Adipose tissue (tissue), 3 donors: ENCODE results near the gene TAS1R1. TPM values are rescaled to one million over a fixed set of nuclear protein-coding genes. Genes with fewer than 3 reads are reported as not detected.

Source experiments
- H3K27ac ChIP-seq: one replicate; pipeline ENCODE4 v1.5.1; 2013; ENCODE audit warnings: low read depth, low read length
- WGBS, 3 donors: extraction: QIAGEN DNeasy Blood & Tissue Kit; methylation state at CpG; one replicate each; pipeline ENCODE4 v1.1.7; 2013; 5-methylcytosine and 5-hydroxymethylcytosine counted together
- polyA plus RNA-seq, 3 donors: library from polyadenylated mRNA; stranded (reverse); fragments of 200-250 nt; gene quantifications; one replicate each; pipeline ENCODE4 v1.2.3, GENCODE V29; 2013
- donor health status: healthy with polysubstance abuse.
- donor health status: Bipolar disorder and iron deficiency.
- donor health status: healthy.

TAS1R1 gene
- polyA plus RNA-seq, 3 donors, result 0.12 TPM; not detected in 2

GRCh38 chr1:6596886-6597776 lies 42.0 kb downstream of the TAS1R1 start:
- H3K27ac ChIP-seq, result no peak overlapping the region

DNA sequence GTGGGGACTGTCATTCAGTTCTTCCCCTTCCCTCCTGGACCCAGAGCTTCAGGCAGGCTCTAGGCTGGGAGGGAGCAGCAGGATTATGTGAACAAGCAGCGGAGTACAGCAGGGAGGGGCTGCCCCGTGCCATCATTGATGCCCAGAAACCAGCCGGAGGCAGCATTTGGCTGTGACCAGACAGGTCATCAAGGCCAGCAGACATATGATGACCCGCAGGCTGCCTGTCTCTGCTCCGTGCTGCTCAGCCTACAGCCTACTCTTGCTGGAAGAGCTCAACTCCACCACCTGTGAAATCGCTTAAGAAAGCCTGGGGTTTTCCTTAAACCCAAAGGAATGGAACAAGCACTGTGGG lies 42.6 kb downstream of the TAS1R1 start:
- H3K27ac ChIP-seq, result no peak overlapping the region
- WGBS, 3 donors, result 78 to 95% (median 91%) methylated on average over 6 of the region's 6 CpGs

More at GRCh38 chr1:6596886-6597776, 42.0 kb downstream of the TAS1R1 start:
- WGBS, 3 donors, result 73 to 85% (median 79%) methylated on average over 15 of the region's 15 CpGs

DNA sequence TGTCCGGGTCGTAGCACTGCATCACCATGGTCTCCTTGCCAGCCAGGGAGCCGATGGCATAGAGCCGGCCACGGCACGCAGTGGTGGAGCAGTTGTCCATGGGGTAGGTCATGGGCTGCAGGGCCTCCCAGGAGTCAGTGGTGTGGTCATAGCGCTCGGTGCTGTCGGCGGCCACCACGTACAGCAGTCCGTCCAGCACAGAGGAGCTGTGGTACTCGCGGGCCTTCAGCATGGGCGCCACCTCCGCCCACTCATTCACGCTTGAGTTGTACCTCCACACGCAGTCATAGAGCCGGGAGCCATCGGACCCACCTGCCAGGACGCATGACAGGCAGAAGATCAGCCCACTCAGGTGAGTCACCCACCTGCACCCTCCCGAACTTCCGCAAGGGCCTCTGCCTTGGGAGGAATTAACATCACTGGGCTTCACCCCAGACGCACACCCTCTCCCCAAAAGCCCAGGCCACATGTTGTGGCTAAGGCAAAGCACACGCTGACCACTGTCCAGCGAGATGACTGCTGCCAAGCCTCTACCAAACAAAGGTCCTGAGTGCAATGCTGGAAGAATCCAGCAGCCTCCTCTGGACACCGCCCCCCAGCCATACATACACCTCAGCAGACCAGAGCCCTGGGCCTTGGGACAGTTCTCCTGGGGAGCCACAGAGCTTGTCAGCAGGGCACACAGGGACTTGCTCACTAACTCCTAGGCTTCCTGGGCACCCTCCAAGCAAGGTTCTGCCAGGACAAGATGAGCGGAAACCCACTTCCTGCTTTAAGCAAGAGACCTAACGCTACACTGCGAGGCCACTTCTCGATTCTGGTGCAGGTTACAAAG lies 44.3 kb downstream of the TAS1R1 start:
- no peak overlapping the region for H3K27ac ChIP-seq
- WGBS, 3 donors, result 62 to 72% (median 70%) methylated on average over 31 of the region's 31 CpGs

GRCh38 chr1:6599991-6600390 lies 44.9 kb downstream of the TAS1R1 start:
- WGBS, 3 donors, result 40 to 56% (median 50%) methylated on average over 8 of the region's 8 CpGs
- peak overlapping the region; percentile 5 for H3K27ac ChIP-seq

- peak overlapping the region; percentile 5 for H3K27ac ChIP-seq
- 12 to 15% (median 12%) methylated on average over 10 of the region's 10 CpGs for WGBS, 3 donors
Observed at GRCh38 chr1:6600410-6601048, 45.4 kb downstream of the TAS1R1 start.

- H3K27ac ChIP-seq, result peak overlapping the region; percentile 81
- 0 to 1% (median 1%) methylated on average over 38 to 40 of the region's 40 CpGs for WGBS, 3 donors
Observed at GRCh38 chr1:6601049-6601922, 46.2 kb downstream of the TAS1R1 start.

DNA sequence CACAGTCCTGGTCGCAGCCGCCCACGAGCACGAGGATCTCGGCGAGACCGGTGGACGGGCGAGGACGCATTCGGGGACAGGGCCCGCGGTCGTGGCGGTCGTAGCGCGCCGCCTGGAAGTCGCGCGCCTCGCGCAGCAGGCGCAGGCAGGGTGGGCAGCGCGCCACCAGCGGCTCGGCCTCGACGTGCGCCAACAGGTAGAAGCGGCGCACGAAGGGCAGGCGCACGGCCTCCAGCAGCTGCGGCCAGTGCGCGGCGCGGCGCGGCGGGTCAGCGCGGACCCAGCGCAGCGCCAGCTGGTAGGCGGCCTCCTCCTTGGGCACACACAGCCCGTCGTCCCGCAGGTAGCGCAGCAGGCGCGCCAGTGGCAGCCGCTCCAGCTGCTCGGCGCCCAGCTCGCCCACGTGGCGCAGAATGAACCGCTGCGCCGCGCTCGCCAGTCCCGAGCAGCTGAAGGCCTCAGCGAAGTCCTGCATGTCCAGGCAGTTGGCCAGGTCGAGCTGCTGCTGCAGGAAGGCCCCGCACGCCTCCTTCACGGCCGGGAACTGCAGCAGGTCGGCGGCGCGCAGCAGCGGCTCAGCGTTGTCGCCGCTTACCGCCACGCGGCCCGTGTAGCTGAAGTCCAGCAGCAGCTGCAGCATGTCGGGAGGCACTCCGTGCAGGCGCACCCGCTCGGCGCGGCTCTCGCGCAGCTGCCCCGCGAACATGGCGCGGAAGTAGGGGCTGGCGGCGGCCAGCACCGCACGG lies 47.0 kb downstream of the TAS1R1 start:
- 0 to 1% (median 0%) methylated on average over 94 to 103 of the region's 103 CpGs for WGBS, 3 donors
- H3K27ac ChIP-seq, result peak overlapping the region; percentile 84

- WGBS, 3 donors, result 0 to 1% (median 0%) methylated on average over 43 to 83 of the region's 84 CpGs
- peak within 1 kb of the TSS; percentile 95 for H3K27ac ChIP-seq
Observed at GRCh38 chr1:6602669-6603237, 47.6 kb downstream of the TAS1R1 start, which contains the start of gene KLHL21. Gene KLHL21, minus strand, starts transcription at chr1:6602869. Its CDS starts 52 bp downstream, at chr1:6602817.

DNA sequence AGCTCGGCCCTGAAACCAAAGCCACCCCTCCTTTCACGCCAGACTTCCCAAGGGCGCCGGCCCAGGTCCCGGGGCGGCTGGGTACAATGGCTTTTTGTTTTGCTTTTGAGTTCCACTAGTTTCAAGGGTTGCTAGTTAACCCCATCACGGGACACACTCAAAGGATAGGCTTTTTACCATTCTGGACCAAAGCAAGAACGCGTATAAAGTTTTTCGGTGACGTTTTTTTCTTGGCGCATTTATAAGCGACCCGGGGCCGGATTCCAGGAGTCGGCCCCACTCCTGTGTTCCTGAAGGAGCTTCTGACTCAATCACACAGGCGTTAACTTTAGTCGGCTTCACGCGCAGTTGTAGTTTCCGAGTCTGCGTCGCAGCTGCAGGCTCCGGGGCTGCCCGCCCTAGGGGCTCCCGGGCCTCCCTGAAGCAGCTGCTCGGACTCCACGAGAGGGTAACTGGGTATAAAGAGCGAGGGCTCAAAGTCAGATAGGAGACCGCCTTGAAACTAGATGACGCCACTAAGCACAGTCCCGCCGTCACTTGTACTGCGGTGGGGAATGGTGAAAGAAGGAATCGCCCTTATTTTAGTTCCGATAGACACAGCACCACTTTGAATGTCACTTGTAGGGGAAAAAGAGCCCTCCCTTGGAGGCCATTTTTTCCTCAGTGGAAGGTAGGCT lies 48.3 kb downstream of the TAS1R1 start:
- peak overlapping the region; percentile 95 for H3K27ac ChIP-seq
- 1% methylated on average over 35 to 36 of the region's 36 CpGs for WGBS, 3 donors

DNA sequence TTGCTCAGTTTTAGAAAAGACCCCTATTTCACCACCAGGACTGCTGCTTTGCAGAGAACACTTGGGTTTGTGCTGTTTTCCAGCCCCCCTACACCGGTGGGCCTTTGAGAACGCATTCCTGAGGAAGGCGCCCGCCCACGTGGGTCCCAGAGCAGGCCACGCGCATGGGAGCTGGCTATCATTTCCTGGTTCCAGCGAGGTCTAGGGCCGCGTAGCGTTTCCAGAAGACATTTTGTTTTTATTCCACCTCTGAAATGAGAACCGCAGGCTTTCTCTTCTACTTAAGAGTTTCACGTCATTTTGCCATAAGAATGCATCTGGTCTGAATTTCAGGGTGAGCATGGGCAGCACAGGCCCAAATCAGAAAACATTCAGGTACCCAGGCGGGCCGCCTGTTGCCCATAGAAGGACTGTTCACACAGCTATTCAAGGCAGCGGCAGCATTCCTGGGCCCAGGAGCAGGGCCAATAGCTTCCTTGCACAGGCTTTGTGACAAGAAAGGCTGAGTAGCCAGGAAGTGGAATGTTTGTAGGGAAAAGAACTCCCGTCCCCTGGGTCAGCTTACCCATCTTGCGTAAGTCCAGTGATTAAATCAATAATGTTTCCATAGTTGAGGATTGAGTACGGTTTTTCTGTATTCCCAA lies 48.9 kb downstream of the TAS1R1 start:
- 24 to 35% (median 30%) methylated on average over 19 of the region's 19 CpGs for WGBS, 3 donors
- peak overlapping the region; percentile 95 for H3K27ac ChIP-seq

DNA sequence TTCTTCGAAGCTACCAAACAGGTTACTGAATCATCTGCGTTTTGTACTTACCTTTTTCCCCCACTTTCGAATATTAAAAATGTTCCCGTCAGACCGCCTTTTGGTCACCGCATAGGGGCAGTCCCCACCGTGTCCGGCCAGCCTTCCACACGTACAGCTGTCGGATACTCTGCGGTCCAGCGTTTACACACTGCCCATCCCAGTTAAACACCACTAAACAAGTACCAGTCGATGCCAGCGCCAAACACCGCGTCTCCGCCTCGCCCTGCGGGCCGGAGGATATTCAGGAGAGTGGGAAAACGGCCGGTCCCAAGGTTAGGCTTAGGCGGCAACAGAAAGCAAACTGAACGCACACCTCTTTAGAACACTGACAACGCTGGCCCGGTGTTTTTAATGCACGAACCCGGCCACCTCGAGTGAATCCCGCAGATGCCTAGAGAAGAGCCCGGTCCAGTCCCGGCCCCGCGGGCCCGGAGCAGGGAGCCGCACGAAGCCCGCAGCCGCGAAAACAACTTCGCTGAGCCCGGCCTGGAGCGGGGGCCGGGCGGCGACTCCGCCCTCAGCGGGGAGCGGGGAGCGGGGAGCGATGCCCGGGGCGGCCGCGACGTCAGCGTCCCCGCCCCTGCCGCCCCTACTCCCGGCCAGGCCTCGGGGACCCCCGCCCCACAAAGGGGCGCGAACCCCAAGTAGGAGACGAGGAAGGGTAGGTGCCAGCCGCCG lies 57.7 kb downstream of the TAS1R1 start:
- 0% methylated on average over 56 to 65 of the region's 67 CpGs for WGBS, 3 donors
- no peak overlapping the region for H3K27ac ChIP-seq

GRCh38 chr1:6613361-6614018 lies 58.4 kb downstream of the TAS1R1 start, which contains the start of gene PHF13:
Gene PHF13, plus strand, starts transcription at chr1:6613731. Its CDS starts 336 bp downstream, at chr1:6614067.
- H3K27ac ChIP-seq, result peak within 1 kb of the TSS; percentile 90
- WGBS, 3 donors, result 1% methylated on average over 54 to 81 of the region's 84 CpGs

- H3K27ac ChIP-seq, result peak overlapping the region; percentile 90
- WGBS, 3 donors, result 1 to 2% (median 2%) methylated on average over 39 to 114 of the region's 117 CpGs
Observed at GRCh38 chr1:6614019-6614928, 59.2 kb downstream of the TAS1R1 start.
